Muscle of leg (tissue), 11 donors: Measurements from ENCODE around the gene KDM4C. TPM values are rescaled to one million over a fixed set of nuclear protein-coding genes. Genes with fewer than 3 reads are reported as not detected.
"Not testable (repeated sequence)": the region's sequence is repeated elsewhere in the genome, so short reads cannot be mapped to it uniquely, and the experiment has no call there.

Source experiments
- DNase-seq: peaks from one replicate; pipeline ENCODE4 v3.0.0; 2013
- H3K27ac ChIP-seq: one replicate; pipeline ENCODE4 v1.5.1; 2013; ENCODE audit warnings: mild to moderate bottlenecking, low read length, control low read depth
- H3K27me3 ChIP-seq: one replicate; pipeline ENCODE4 v1.6.1; 2013; ENCODE audit warnings: low read length; ENCODE audit not compliant: control insufficient read depth, insufficient read depth
- H3K36me3 ChIP-seq: one replicate; pipeline ENCODE4 v1.6.1; 2013; ENCODE audit warnings: low read length; ENCODE audit not compliant: control insufficient read depth, insufficient read depth
- H3K4me1 ChIP-seq: one replicate; pipeline ENCODE4 v1.6.1; 2013; ENCODE audit warnings: low read length; ENCODE audit not compliant: control insufficient read depth, insufficient read depth
- H3K4me3 ChIP-seq: one replicate; pipeline ENCODE4 v1.5.1; 2013; ENCODE audit warnings: low read length, control low read depth
- H3K9me3 ChIP-seq: replicated peaks from 2 replicates; pipeline ENCODE4 v1.6.1; 2013; ENCODE audit warnings: low read depth, low read length; ENCODE audit not compliant: control insufficient read depth
- WGBS: methylation state at CpG from one replicate; pipeline ENCODE4 v1.1.5; 2013; ENCODE audit warnings: missing lambda C conversion rate; ENCODE audit not compliant: insufficient coverage; 5-methylcytosine and 5-hydroxymethylcytosine counted together
- polyA plus RNA-seq, 8 donors: library from polyadenylated mRNA; unstranded; fragments of 120-200 nt; gene quantifications; one replicate each; pipeline versions ENCODE4 v1.2.1 to v1.2.3, GENCODE V29; 2013; ENCODE audit warnings: inconsistent platforms in 1 of 8, low replicate concordance in 1 of 8; ENCODE audit not compliant: insufficient read length in 8 of 8, insufficient read depth in 1 of 8
- total RNA-seq: library from RNA; stranded (reverse); fragments of 120-200 nt; gene quantifications from one replicate; pipeline ENCODE4 v1.2.4, GENCODE V29; 2013

Gene KDM4C
- total and polyA plus RNA-seq, 9 donors: 10.1 to 19.0 (median 11.2) TPM

- no peaks in the 10 kb centered on the region for H3K27me3 ChIP-seq
- H3K36me3 ChIP-seq: no peaks in the 10 kb centered on the region
- no peak overlapping the region for H3K4me3 ChIP-seq
- no CpG with 5 or more reads among the region's 1 CpG for WGBS
- H3K27ac ChIP-seq: no peak overlapping the region
- H3K4me1 ChIP-seq: no peaks in the 10 kb centered on the region
- no peaks in the 10 kb centered on the region for H3K9me3 ChIP-seq
- no peak for DNase-seq
Observed at GRCh38 chr9:6997330-6997729, 239.6 kb downstream of the KDM4C start.

- Histone ChIP-seq H3K36me3 (no peaks in the 10 kb centered on the region), H3K4me3 (no peak overlapping the region), H3K27me3 (no peaks in the 10 kb centered on the region), H3K9me3 (no peaks in the 10 kb centered on the region), H3K27ac (no peak overlapping the region), H3K4me1 (no peaks in the 10 kb centered on the region)
- no peak for DNase-seq
- WGBS: no CpG with 5 or more reads among the region's 2 CpGs
Observed at GRCh38 chr9:6999794-7000193, 242.0 kb downstream of the KDM4C start.

GRCh38 chr9:7001571-7001970 lies 243.8 kb downstream of the KDM4C start:
- no peaks in the 10 kb centered on the region for H3K4me1 ChIP-seq
- H3K4me3 ChIP-seq: no peak overlapping the region
- no CpG with 5 or more reads among the region's 1 CpG for WGBS
- no peaks in the 10 kb centered on the region for H3K9me3 ChIP-seq
- no peak for DNase-seq
- H3K27me3 ChIP-seq: no peaks in the 10 kb centered on the region
- H3K36me3 ChIP-seq: no peaks in the 10 kb centered on the region
- H3K27ac ChIP-seq: no peak overlapping the region

GRCh38 chr9:7003861-7004260 lies 246.1 kb downstream of the KDM4C start:
- no peak for DNase-seq
- H3K9me3 ChIP-seq: peaks cover 8% of the 10 kb centered on the region
- no peaks in the 10 kb centered on the region for H3K4me1 ChIP-seq
- no peak overlapping the region for H3K27ac ChIP-seq
- H3K27me3 ChIP-seq: no peaks in the 10 kb centered on the region
- H3K36me3 ChIP-seq: peaks cover 10% of the 10 kb centered on the region
- no CpG with 5 or more reads among the region's 2 CpGs for WGBS
- H3K4me3 ChIP-seq: no peak overlapping the region

- Histone ChIP-seq H3K9me3 (peaks cover 12% of the 10 kb centered on the region), H3K27ac (no peak overlapping the region), H3K4me3 (no peak overlapping the region), H3K27me3 (no peaks in the 10 kb centered on the region), H3K4me1 (no peaks in the 10 kb centered on the region), H3K36me3 (peaks cover 10% of the 10 kb centered on the region)
- no peak for DNase-seq
- WGBS: 100% methylated on average over 1 of the region's 2 CpGs
Observed at GRCh38 chr9:7006417-7006816, 248.6 kb downstream of the KDM4C start.

- peak; percentile 3 for DNase-seq
- H3K36me3 ChIP-seq: peaks cover 17% of the 10 kb centered on the region
Observed at GRCh38 chr9:7008411-7008810, 250.6 kb downstream of the KDM4C start.

GRCh38 chr9:7009065-7009464 lies 251.3 kb downstream of the KDM4C start:
- WGBS: no CpG with 5 or more reads among the region's 1 CpG
- H3K4me1 ChIP-seq: no peaks in the 10 kb centered on the region

More at GRCh38 chr9:7008411-7008810, 250.6 kb downstream of the KDM4C start:
- Histone ChIP-seq H3K9me3 (peaks cover 12% of the 10 kb centered on the region), H3K4me1 (no peaks in the 10 kb centered on the region), H3K27ac (no peak overlapping the region), H3K27me3 (no peaks in the 10 kb centered on the region), H3K4me3 (no peak overlapping the region)
- WGBS: 50% methylated on average over 2 of the region's 2 CpGs

GRCh38 chr9:7011395-7012067 lies 253.8 kb downstream of the KDM4C start:
- Histone ChIP-seq H3K4me3 (no peak overlapping the region), H3K4me1 (no peaks in the 10 kb centered on the region), H3K9me3 (peaks cover 12% of the 10 kb centered on the region), H3K36me3 (peaks cover 17% of the 10 kb centered on the region), H3K27me3 (no peaks in the 10 kb centered on the region), H3K27ac (no peak overlapping the region)
- no peak for DNase-seq
- 70% methylated on average over 4 of the region's 8 CpGs for WGBS

More at GRCh38 chr9:7009065-7009464, 251.3 kb downstream of the KDM4C start:
- no peak for DNase-seq
- Histone ChIP-seq H3K4me3 (no peak overlapping the region), H3K27me3 (no peaks in the 10 kb centered on the region), H3K36me3 (peaks cover 17% of the 10 kb centered on the region), H3K9me3 (peaks cover 12% of the 10 kb centered on the region), H3K27ac (no peak overlapping the region)

- H3K27me3 ChIP-seq: no peaks in the 10 kb centered on the region
- 100% methylated on average over 3 of the region's 4 CpGs for WGBS
- H3K4me3 ChIP-seq: no peak overlapping the region
- H3K4me1 ChIP-seq: no peaks in the 10 kb centered on the region
- no peak for DNase-seq
- H3K9me3 ChIP-seq: no peaks in the 10 kb centered on the region
- H3K36me3 ChIP-seq: no peaks in the 10 kb centered on the region
- no peak overlapping the region for H3K27ac ChIP-seq
Observed at GRCh38 chr9:7027996-7028395, 270.2 kb downstream of the KDM4C start.

- Histone ChIP-seq H3K9me3 (no peaks in the 10 kb centered on the region), H3K4me3 (no peak overlapping the region), H3K36me3 (no peaks in the 10 kb centered on the region), H3K4me1 (no peaks in the 10 kb centered on the region), H3K27ac (no peak overlapping the region), H3K27me3 (no peaks in the 10 kb centered on the region)
- no peak for DNase-seq
- 89% methylated on average over 10 of the region's 10 CpGs for WGBS
Observed at GRCh38 chr9:7028591-7028990, 270.8 kb downstream of the KDM4C start.

- H3K36me3 ChIP-seq, H3K4me3 ChIP-seq, H3K9me3 ChIP-seq, H3K27me3 ChIP-seq, H3K4me1 ChIP-seq, H3K27ac ChIP-seq, DNase-seq: not testable (repeated sequence)
Observed at GRCh38 chr9:7030943-7031342, 273.2 kb downstream of the KDM4C start.
